Gastrocnemius medialis (tissue), 4 donors: Measurements from ENCODE around the gene ARHGAP36. TPM values are rescaled to one million over a fixed set of nuclear protein-coding genes. Genes with fewer than 3 reads are reported as not detected.

Source experiments
- ATAC-seq, 2 donors: fragments of 150-250 bp; one replicate each; pipeline ENCODE4 v1.9.1; 2016
- DNase-seq, 2 donors: peaks; one replicate each; pipeline ENCODE4 v3.0.0-alpha.2; 2019
- H3K27ac ChIP-seq, 4 donors: fragments of 200-600 bp; sonication (generic); 1 replicate in 1 of 4; 2 replicates in 3 of 4; pipeline ENCODE4 v1.5.1; 2016 to 2018; ENCODE audit warnings: mild to moderate bottlenecking in 2 of 4, moderate library complexity in 1 of 4
- H3K27me3 ChIP-seq, 3 donors: fragments of 200-600 bp; sonication (generic) in 2 of 3; 1 replicate in 1 of 3; 2 replicates in 2 of 3; pipeline versions ENCODE4 v1.5.1 to v1.6.0; 2016 to 2019; ENCODE audit warnings: mild to moderate bottlenecking in 1 of 3, moderate library complexity in 1 of 3
- H3K36me3 ChIP-seq, 2 donors: fragments of 200-600 bp; sonication (generic) in 1 of 2; one replicate each; pipeline ENCODE4 v1.5.1; 2017 to 2018
- H3K4me1 ChIP-seq, 2 donors: fragments of 200-600 bp; sonication (generic) in 1 of 2; one replicate each; pipeline ENCODE4 v1.5.1; 2016 to 2017; ENCODE audit warnings: mild to moderate bottlenecking in 2 of 2
- H3K4me3 ChIP-seq, 4 donors: fragments of 200-600 bp; sonication (generic) in 3 of 4; 1 replicate in 1 of 4; 2 replicates in 3 of 4; pipeline ENCODE4 v1.5.1; 2016 to 2019; ENCODE audit warnings: mild to moderate bottlenecking in 2 of 4
- H3K9me3 ChIP-seq, 3 donors: fragments of 200-600 bp; sonication (generic) in 2 of 3; 1 replicate in 1 of 3; 2 replicates in 2 of 3; pipeline ENCODE4 v1.5.1; 2016 to 2019
- POLR2A ChIP-seq, 2 donors: fragments of 450-650 bp; IDR thresholded peaks; one replicate each; pipeline ENCODE4 v1.6.1; 2017; ENCODE audit warnings: antibody characterized with exemption in 2 of 2, mild to moderate bottlenecking in 2 of 2, moderate library complexity in 2 of 2
- in situ Hi-C, 4 donors: fragments of 200-750 bp; cut with MboI; loops; one replicate each; pipeline versions ENCODE4 v1.15.0 to v1.8.0; 2017; ENCODE audit warnings: low sequenced_read_pairs in 4 of 4
- intact Hi-C: fragments of 100-400 bp; cut with DNase I; formaldehyde crosslinking; loops from one replicate; pipeline ENCODE4 v1.15.1; 2023; ENCODE audit warnings: low total_unique reads
- total RNA-seq, 4 donors: library from RNA; depleted of rRNA; stranded (reverse); fragments of >200 nt; gene quantifications; one replicate each; pipeline versions ENCODE4 v1.1.0 to v1.2.3, GENCODE V29; 2016
- TF ChIP-seq, protein P1 (sequence below), 5 experiments: fragments of 450-650 bp in 3 of 5; fragments of 200-600 bp in 2 of 5; sonication (generic) in 2 of 5; IDR thresholded peaks in 4 of 5; conservative IDR thresholded peaks in 1 of 5; 1 replicate in 4 of 5; 2 replicates in 1 of 5; pipeline ENCODE4 v1.5.1; 2016 to 2019; ENCODE audit warnings: antibody characterized with exemption in 5 of 5, mild to moderate bottlenecking in 3 of 5, moderate library complexity in 3 of 5

Gene ARHGAP36
- total RNA-seq, 4 donors from 2014 or later, result 0.41 to 2.7 (median 0.93) TPM

GRCh38 chrX:131081772-131082740 is 23.9 kb downstream of the ARHGAP36 start:
- H3K27me3 ChIP-seq, result peaks cover 17 to 47% (median 39%) of the 10 kb centered on the region in 3 donors

GRCh38 chrX:131083510-131084142 is 25.5 kb downstream of the ARHGAP36 start:
- TF ChIP-seq, protein P1, sequence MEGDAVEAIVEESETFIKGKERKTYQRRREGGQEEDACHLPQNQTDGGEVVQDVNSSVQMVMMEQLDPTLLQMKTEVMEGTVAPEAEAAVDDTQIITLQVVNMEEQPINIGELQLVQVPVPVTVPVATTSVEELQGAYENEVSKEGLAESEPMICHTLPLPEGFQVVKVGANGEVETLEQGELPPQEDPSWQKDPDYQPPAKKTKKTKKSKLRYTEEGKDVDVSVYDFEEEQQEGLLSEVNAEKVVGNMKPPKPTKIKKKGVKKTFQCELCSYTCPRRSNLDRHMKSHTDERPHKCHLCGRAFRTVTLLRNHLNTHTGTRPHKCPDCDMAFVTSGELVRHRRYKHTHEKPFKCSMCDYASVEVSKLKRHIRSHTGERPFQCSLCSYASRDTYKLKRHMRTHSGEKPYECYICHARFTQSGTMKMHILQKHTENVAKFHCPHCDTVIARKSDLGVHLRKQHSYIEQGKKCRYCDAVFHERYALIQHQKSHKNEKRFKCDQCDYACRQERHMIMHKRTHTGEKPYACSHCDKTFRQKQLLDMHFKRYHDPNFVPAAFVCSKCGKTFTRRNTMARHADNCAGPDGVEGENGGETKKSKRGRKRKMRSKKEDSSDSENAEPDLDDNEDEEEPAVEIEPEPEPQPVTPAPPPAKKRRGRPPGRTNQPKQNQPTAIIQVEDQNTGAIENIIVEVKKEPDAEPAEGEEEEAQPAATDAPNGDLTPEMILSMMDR (IDR thresholded peaks at IDR 0.05 in 4 of 5, conservative IDR thresholded peaks at IDR 0.05 in 1 of 5), result no peak
- TF ChIP-seq POLR2A (IDR thresholded peaks at IDR 0.05), result no peak
- Histone ChIP-seq H3K36me3 (no peaks in the 10 kb centered on the region), H3K27ac (no peak overlapping the region), H3K9me3 (no peaks in the 10 kb centered on the region), H3K27me3 (peaks cover 17 to 52% (median 44%) of the 10 kb centered on the region in 3 donors), H3K4me3 (no peak overlapping the region), H3K4me1 (no peaks in the 10 kb centered on the region)
- ATAC-seq (no peak), DNase-seq (no peak)
- intact Hi-C loops, result no loop called here
- in situ Hi-C loops, result no loop called here

More at GRCh38 chrX:131081772-131082740, 23.9 kb downstream of the ARHGAP36 start:
- H3K9me3 ChIP-seq, result no peaks in the 10 kb centered on the region
- TF ChIP-seq, protein P1 (IDR thresholded peaks at IDR 0.05 in 4 of 5, conservative IDR thresholded peaks at IDR 0.05 in 1 of 5), result no peak
- in situ Hi-C loops (no loop called here), intact Hi-C loops (no loop called here)
- H3K4me3 ChIP-seq, result peak overlapping the region in 1 of 4 donors; percentile 20
- no peaks in the 10 kb centered on the region for H3K36me3 ChIP-seq
- no peak for ATAC-seq
- H3K4me1 ChIP-seq, result no peaks in the 10 kb centered on the region
- no peak overlapping the region for H3K27ac ChIP-seq
- no peak for DNase-seq

DNA sequence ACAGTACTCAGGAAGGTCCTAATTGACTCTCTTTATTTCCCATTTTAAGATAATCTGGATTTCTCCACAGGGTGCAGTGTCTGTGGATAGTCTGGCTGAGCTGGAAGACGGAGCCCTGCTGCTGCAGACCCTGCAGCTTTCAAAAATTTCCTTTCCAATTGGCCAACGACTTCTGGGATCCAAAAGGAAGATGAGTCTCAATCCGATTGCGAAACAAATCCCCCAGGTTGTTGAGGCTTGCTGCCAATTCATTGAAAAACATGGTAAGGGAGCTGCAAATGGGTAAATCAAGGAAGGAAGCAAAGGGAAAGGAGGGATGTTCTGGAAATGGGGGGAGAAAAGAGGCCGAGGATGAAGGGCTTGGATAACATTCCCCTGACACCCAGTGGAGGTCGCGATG is 26.0 kb downstream of the ARHGAP36 start:
- H3K27ac ChIP-seq, result no peak overlapping the region
- H3K4me1 ChIP-seq, result no peaks in the 10 kb centered on the region
- DNase-seq, result no peak
- in situ Hi-C loops (no loop called here), intact Hi-C loops (no loop called here)
- no peaks in the 10 kb centered on the region for H3K36me3 ChIP-seq
- H3K9me3 ChIP-seq, result no peaks in the 10 kb centered on the region
- ATAC-seq, result no peak
- TF ChIP-seq, protein P1 (IDR thresholded peaks at IDR 0.05 in 4 of 5, conservative IDR thresholded peaks at IDR 0.05 in 1 of 5), result no peak
- TF ChIP-seq POLR2A (IDR thresholded peaks at IDR 0.05), result no peak
- H3K4me3 ChIP-seq, result no peak overlapping the region
- H3K27me3 ChIP-seq, result peaks cover 17 to 52% (median 44%) of the 10 kb centered on the region in 3 donors

GRCh38 chrX:131136776-131137175 is 78.6 kb downstream of the ARHGAP36 start:
- TF ChIP-seq, protein P1 (IDR thresholded peaks at IDR 0.05 in 4 of 5, conservative IDR thresholded peaks at IDR 0.05 in 1 of 5), result no peak
- no peak for TF ChIP-seq POLR2A (IDR thresholded peaks at IDR 0.05)
- Histone ChIP-seq H3K9me3 (no peaks in the 10 kb centered on the region), H3K4me3 (no peak overlapping the region), H3K36me3 (no peaks in the 10 kb centered on the region), H3K27me3 (no peaks in the 10 kb centered on the region), H3K4me1 (no peaks in the 10 kb centered on the region), H3K27ac (no peak overlapping the region)
- in situ Hi-C loops, result no loop called here
- intact Hi-C loops, result no loop called here
- ATAC-seq, result no peak
- no peak for DNase-seq
